ENCODE results near the gene DYTN. TPM values are rescaled to one million over a fixed set of nuclear protein-coding genes. Genes with fewer than 3 reads are reported as not detected.

Gene DYTN
- polyA plus RNA-seq, 1 of the 3 experiments (the other 2 are of a cell fraction) = not detected

DNA sequence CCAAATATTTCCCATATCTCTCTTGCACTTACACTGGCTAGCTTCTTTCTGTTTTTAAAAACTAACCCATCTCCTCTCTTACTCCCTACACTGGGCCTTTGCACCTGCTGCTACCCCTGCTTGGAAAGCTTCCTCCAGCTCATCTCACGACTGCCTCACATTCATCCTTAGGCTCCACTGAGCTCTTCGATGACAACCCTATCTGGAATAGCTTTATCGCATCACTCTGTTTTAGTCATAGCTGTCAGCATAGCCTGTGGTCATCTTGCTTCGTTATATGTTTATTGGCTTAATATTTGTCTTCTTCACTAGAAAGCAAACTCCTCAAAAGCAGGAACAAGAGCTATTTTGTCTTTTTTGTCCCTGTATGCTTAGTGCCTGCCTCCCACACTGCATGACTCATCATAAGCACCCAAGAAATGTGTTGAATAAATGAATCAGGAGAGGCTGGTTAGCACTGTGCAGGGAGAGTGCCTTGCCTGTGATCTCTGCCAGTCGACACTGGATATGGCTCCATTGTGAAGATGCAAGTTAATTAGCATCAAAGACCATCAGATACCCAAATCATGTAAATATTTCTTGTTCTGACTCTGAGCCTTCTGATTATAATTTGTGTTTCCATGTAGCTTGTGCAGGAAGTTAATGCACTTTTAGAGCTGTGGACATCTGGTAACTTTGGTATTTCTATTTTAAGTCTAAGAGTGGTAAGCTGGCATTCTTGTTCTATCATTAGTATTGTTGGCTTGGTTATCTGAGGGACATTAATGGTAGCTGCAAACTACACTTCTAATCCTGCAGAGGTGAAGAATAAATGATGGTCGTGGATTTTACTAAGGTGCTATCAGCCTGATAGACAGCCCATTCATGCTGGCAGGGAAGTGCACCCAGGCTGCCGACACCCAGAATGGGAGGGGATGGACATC is 10.3 kb upstream of the DYTN start:
- H4K20me1 ChIP-seq (ENCODE audit: insufficient read depth) = no peaks in the 10 kb centered on the region
- no peak for DNase-seq
- H3K27me3 ChIP-seq (ENCODE audit: insufficient read depth) = no peaks in the 10 kb centered on the region
- CTCF ChIA-PET = interaction anchor here (1.0 kb wide), 1 partner anchor 36 kb away, joined by 3 read pairs; no protein-coding TSS in a partner anchor
- H3K36me3 ChIP-seq (replicated peaks in 1 of 2; ENCODE audit: control insufficient read depth in 1 of 2, insufficient read depth in 2 of 2, low read length in 1 of 2) = no peaks in the 10 kb centered on the region
- H3F3A ChIP-seq (replicated peaks; ENCODE audit: insufficient read depth) = no peaks in the 10 kb centered on the region
- POLR2A ChIA-PET = no interaction called here
- no peaks in the 10 kb centered on the region for H3K4me1 ChIP-seq (ENCODE audit: control insufficient read depth in 1 of 2, insufficient read depth in 2 of 2, low read depth in 1 of 2, low read length in 1 of 2)
- H3K9me3 ChIP-seq = no peaks in the 10 kb centered on the region
- WGBS (ENCODE audit: low lambda C conversion rate) = 33% methylated on average over 7 of the region's 7 CpGs
- no peaks in the 10 kb centered on the region for H3K79me2 ChIP-seq (ENCODE audit: insufficient read depth)
- no peak overlapping the region for H3K4me3 ChIP-seq (ENCODE audit: low read depth in 2 of 2, low read length in 1 of 2)
- no peak overlapping the region for H2AFZ ChIP-seq (ENCODE audit: low read depth)
- TF ChIP-seq TCF12 (IDR thresholded peaks at IDR 0.05) = no peak
- TF ChIP-seq USF1 (IDR thresholded peaks at IDR 0.05; ENCODE audit: borderline replicate concordance, low read depth) = no peak
- TF ChIP-seq, protein P1, sequence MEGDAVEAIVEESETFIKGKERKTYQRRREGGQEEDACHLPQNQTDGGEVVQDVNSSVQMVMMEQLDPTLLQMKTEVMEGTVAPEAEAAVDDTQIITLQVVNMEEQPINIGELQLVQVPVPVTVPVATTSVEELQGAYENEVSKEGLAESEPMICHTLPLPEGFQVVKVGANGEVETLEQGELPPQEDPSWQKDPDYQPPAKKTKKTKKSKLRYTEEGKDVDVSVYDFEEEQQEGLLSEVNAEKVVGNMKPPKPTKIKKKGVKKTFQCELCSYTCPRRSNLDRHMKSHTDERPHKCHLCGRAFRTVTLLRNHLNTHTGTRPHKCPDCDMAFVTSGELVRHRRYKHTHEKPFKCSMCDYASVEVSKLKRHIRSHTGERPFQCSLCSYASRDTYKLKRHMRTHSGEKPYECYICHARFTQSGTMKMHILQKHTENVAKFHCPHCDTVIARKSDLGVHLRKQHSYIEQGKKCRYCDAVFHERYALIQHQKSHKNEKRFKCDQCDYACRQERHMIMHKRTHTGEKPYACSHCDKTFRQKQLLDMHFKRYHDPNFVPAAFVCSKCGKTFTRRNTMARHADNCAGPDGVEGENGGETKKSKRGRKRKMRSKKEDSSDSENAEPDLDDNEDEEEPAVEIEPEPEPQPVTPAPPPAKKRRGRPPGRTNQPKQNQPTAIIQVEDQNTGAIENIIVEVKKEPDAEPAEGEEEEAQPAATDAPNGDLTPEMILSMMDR (IDR thresholded peaks at IDR 0.05) = no peak
- no peak for TF ChIP-seq YY1 (IDR thresholded peaks at IDR 0.05; ENCODE audit: low read depth)
- no peak for TF ChIP-seq FOXM1 (IDR thresholded peaks at IDR 0.05; ENCODE audit: low read depth)
- H3K27ac ChIP-seq (ENCODE audit: low read depth in 2 of 2, low read length in 1 of 2) = no peak overlapping the region
- no peak overlapping the region for H3K9ac ChIP-seq
- no peak overlapping the region for H3K4me2 ChIP-seq
- H3K9me2 ChIP-seq = no peaks in the 10 kb centered on the region

- Histone ChIP-seq H3K4me3 (ENCODE audit: low read depth in 2 of 2, low read length in 1 of 2) (no peak overlapping the region), H3F3A (replicated peaks; ENCODE audit: insufficient read depth) (no peaks in the 10 kb centered on the region), H3K27ac (ENCODE audit: low read depth in 2 of 2, low read length in 1 of 2) (no peak overlapping the region), H3K9me3 (no peaks in the 10 kb centered on the region), H3K4me1 (ENCODE audit: control insufficient read depth in 1 of 2, insufficient read depth in 2 of 2, low read depth in 1 of 2, low read length in 1 of 2) (no peaks in the 10 kb centered on the region), H3K4me2 (no peak overlapping the region), H3K36me3 (replicated peaks in 1 of 2; ENCODE audit: control insufficient read depth in 1 of 2, insufficient read depth in 2 of 2, low read length in 1 of 2) (no peaks in the 10 kb centered on the region), H3K27me3 (ENCODE audit: insufficient read depth) (no peaks in the 10 kb centered on the region), H4K20me1 (ENCODE audit: insufficient read depth) (no peaks in the 10 kb centered on the region), H3K79me2 (ENCODE audit: insufficient read depth) (no peaks in the 10 kb centered on the region), H2AFZ (ENCODE audit: low read depth) (no peak overlapping the region), H3K9ac (no peak overlapping the region), H3K9me2 (no peaks in the 10 kb centered on the region)
- DNase-seq = no peak
- WGBS (ENCODE audit: low lambda C conversion rate) = 53% methylated on average over 2 of the region's 2 CpGs
- CTCF ChIA-PET = no interaction called here
- POLR2A ChIA-PET = no interaction called here
- TF ChIP-seq, protein P2, sequence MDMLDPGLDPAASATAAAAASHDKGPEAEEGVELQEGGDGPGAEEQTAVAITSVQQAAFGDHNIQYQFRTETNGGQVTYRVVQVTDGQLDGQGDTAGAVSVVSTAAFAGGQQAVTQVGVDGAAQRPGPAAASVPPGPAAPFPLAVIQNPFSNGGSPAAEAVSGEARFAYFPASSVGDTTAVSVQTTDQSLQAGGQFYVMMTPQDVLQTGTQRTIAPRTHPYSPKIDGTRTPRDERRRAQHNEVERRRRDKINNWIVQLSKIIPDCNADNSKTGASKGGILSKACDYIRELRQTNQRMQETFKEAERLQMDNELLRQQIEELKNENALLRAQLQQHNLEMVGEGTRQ (IDR thresholded peaks at IDR 0.05; ENCODE audit: borderline replicate concordance, low read depth, low read length) = no peak
- TF ChIP-seq ELF1 (IDR thresholded peaks at IDR 0.05) (no peak), RAD21 (IDR thresholded peaks at IDR 0.05; ENCODE audit: low read length) (no peak), RXRA (IDR thresholded peaks at IDR 0.05; ENCODE audit: borderline replicate concordance, low read depth) (no peak), REST (IDR thresholded peaks at IDR 0.05; ENCODE audit: low read depth, low read length) (no peak), YY1 (IDR thresholded peaks at IDR 0.05; ENCODE audit: low read depth) (no peak), FOXM1 (IDR thresholded peaks at IDR 0.05; ENCODE audit: low read depth) (no peak), TAF1 (IDR thresholded peaks at IDR 0.05; ENCODE audit: borderline replicate concordance, low read depth, low read length) (no peak), CHD2 (IDR thresholded peaks at IDR 0.05; ENCODE audit: low read length, partially characterized antibody) (no peak), SMC3 (IDR thresholded peaks at IDR 0.05; ENCODE audit: low read depth, low read length) (no peak), FOSL2 (IDR thresholded peaks at IDR 0.05; ENCODE audit: borderline replicate concordance, low read depth) (no peak)
- TF ChIP-seq, protein P3, sequence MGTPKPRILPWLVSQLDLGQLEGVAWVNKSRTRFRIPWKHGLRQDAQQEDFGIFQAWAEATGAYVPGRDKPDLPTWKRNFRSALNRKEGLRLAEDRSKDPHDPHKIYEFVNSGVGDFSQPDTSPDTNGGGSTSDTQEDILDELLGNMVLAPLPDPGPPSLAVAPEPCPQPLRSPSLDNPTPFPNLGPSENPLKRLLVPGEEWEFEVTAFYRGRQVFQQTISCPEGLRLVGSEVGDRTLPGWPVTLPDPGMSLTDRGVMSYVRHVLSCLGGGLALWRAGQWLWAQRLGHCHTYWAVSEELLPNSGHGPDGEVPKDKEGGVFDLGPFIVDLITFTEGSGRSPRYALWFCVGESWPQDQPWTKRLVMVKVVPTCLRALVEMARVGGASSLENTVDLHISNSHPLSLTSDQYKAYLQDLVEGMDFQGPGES (IDR thresholded peaks at IDR 0.05; ENCODE audit: low read depth, low read length) = no peak
- TF ChIP-seq, protein P4, sequence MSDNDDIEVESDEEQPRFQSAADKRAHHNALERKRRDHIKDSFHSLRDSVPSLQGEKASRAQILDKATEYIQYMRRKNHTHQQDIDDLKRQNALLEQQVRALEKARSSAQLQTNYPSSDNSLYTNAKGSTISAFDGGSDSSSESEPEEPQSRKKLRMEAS (IDR thresholded peaks at IDR 0.05; ENCODE audit: low read depth) = no peak
Measured at GRCh38 chr2:206727287-206727686, 9.1 kb upstream of the DYTN start.
